A549 (cell line): Measurements from ENCODE around the gene OR51Q1. TPM values are rescaled to one million over a fixed set of nuclear protein-coding genes. Genes with fewer than 3 reads are reported as not detected.
A peak's percentile ranks its signal among the peaks of the same experiment; 100 is the strongest.

Source experiments
- ATAC-seq, 2 experiments: fragments of 200-7000 bp in 1 of 2; fragments of >200 bp in 1 of 2; cut with Nextera tagmentation in 1 of 2; cut with Tn5 transposase in 1 of 2; 3 replicates each; pipeline versions ENCODE4 v1.8.0 to v1.9.1; 2018 to 2020; ENCODE audit warnings: mild to moderate bottlenecking in 1 of 2, moderate library complexity in 1 of 2
- CTCF ChIA-PET: fragments of 300-600 bp; sonication (Branson Sonifier 250); formaldehyde crosslinking; extraction: SDS; loops from one replicate; lab custom pipeline; 2021; ENCODE audit warnings: antibody characterized with exemption, inconsistent platforms; lab: Yijun Ruan, JAX
- POLR2A ChIA-PET: fragments of 350-600 bp; formaldehyde crosslinking; extraction: SDS; loops from one replicate; lab custom pipeline; 2021; ENCODE audit warnings: antibody characterized with exemption, inconsistent platforms; lab: Yijun Ruan, JAX
- DNase-seq, 2 experiments: peaks; one replicate each; pipeline versions ENCODE4 v3.0.0 to v3.0.0-alpha.2; 2011 to 2016; ENCODE audit warnings: low read depth in 1 of 2, low spot score in 1 of 2
- FAIRE-seq: peaks from 2 replicates; lab custom pipeline; 2011; peaks lifted over from hg19 to GRCh38; lab: Jason Lieb, UNC
- H3K27ac ChIP-seq, 2 experiments: fragments of >200 bp; sonication (Bioruptor Twin); formaldehyde crosslinking; 3 replicates each; pipeline ENCODE4 v1.5.1; 2016 to 2017
- H3K4me1 ChIP-seq: fragments of >200 bp; sonication (Bioruptor Twin); formaldehyde crosslinking; 3 replicates; pipeline ENCODE4 v1.6.1; 2016
- H3K4me2 ChIP-seq: fragments of >200 bp; sonication (Bioruptor Twin); formaldehyde crosslinking; 3 replicates; pipeline ENCODE4 v1.6.1; 2016
- H3K4me3 ChIP-seq: fragments of >200 bp; sonication (Bioruptor Twin); formaldehyde crosslinking; 3 replicates; pipeline ENCODE4 v1.5.1; 2016
- H3K9me3 ChIP-seq: fragments of >200 bp; sonication (Bioruptor Twin); formaldehyde crosslinking; 3 replicates; pipeline ENCODE4 v1.6.1; 2016
- BHLHE40 ChIP-seq: IDR thresholded peaks from 2 replicates; pipeline ENCODE4 v1.6.1; 2012; ENCODE audit warnings: low read depth, low read length, inconsistent platforms
- CBX2 ChIP-seq: fragments of 200-600 bp; sonication (generic); IDR thresholded peaks from 2 replicates; pipeline ENCODE4 v1.6.1; 2016; ENCODE audit warnings: low read depth, mild to moderate bottlenecking, borderline replicate concordance
- CEBPB ChIP-seq, 2 experiments: fragments of >200 bp in 1 of 2; sonication (Bioruptor Twin) in 1 of 2; formaldehyde crosslinking in 1 of 2; IDR thresholded peaks; 2 replicates each; pipeline ENCODE4 v1.6.1; 2012 to 2016
- CHD2 ChIP-seq: fragments of 150-350 bp; IDR thresholded peaks from 2 replicates; pipeline ENCODE4 v1.6.1; 2014; ENCODE audit warnings: low read length; ENCODE audit not compliant: partially characterized antibody
- CHD4 ChIP-seq: fragments of 200-600 bp; sonication (generic); IDR thresholded peaks from 2 replicates; pipeline ENCODE4 v1.6.1; 2016; ENCODE audit warnings: antibody characterized with exemption, mild to moderate bottlenecking, borderline replicate concordance
- FOSL2 ChIP-seq, 2 experiments: fragments of 450-650 bp in 1 of 2; fragments of >200 bp in 1 of 2; sonication (Bioruptor Twin) in 1 of 2; formaldehyde crosslinking; IDR thresholded peaks; 2 replicates each; pipeline versions ENCODE4 v1.5.0 to v1.6.1; 2016 to 2020; ENCODE audit warnings: mild to moderate bottlenecking in 1 of 2, moderate library complexity in 1 of 2
- HEYL ChIP-seq: fragments of 250-450 bp; sonication (Bioruptor Pico); IDR thresholded peaks from 2 replicates; pipeline ENCODE4 v1.8.0; 2021; ENCODE audit warnings: mild to moderate bottlenecking, moderate library complexity
- JUN ChIP-seq, 2 experiments: fragments of >200 bp; sonication (Bioruptor Twin); formaldehyde crosslinking; IDR thresholded peaks; 2 replicates in 1 of 2; 3 replicates in 1 of 2; pipeline ENCODE4 v1.6.1; 2016 to 2017
- JUNB ChIP-seq: fragments of >200 bp; sonication (Bioruptor Twin); formaldehyde crosslinking; IDR thresholded peaks from 2 replicates; pipeline ENCODE4 v1.6.1; 2016
- KDM5A ChIP-seq: fragments of 200-600 bp; sonication (generic); IDR thresholded peaks from 2 replicates; pipeline ENCODE4 v1.6.1; 2016; ENCODE audit warnings: antibody characterized with exemption, mild to moderate bottlenecking
- MAFK ChIP-seq: fragments of 450-650 bp; IDR thresholded peaks from 2 replicates; pipeline ENCODE4 v1.6.1; 2014; ENCODE audit not compliant: partially characterized antibody
- MAZ ChIP-seq: fragments of 150-350 bp; IDR thresholded peaks from 2 replicates; pipeline ENCODE4 v1.6.1; 2014; ENCODE audit warnings: antibody characterized with exemption, low read depth, low read length, borderline replicate concordance
- MYC ChIP-seq: IDR thresholded peaks from 2 replicates; pipeline ENCODE4 v1.6.1; 2012; ENCODE audit warnings: mild to moderate bottlenecking, inconsistent platforms, low read length, improper control_type of control experiment, borderline replicate concordance
- POLR2AphosphoS2 ChIP-seq: conservative IDR thresholded peaks from 2 replicates; pipeline ENCODE4 v1.6.1; 2012; ENCODE audit warnings: low read length, improper control_type of control experiment, inconsistent platforms
- RAD21 ChIP-seq, 2 experiments: fragments of >200 bp in 1 of 2; sonication (Bioruptor Twin) in 1 of 2; formaldehyde crosslinking in 1 of 2; IDR thresholded peaks in 1 of 2; conservative IDR thresholded peaks in 1 of 2; 2 replicates in 1 of 2; 3 replicates in 1 of 2; pipeline ENCODE4 v1.6.1; 2012 to 2018; ENCODE audit warnings: inconsistent platforms in 1 of 2
- SREBF2 ChIP-seq: fragments of 450-650 bp; IDR thresholded peaks from 2 replicates; pipeline ENCODE4 v1.6.1; 2014; ENCODE audit warnings: mild to moderate bottlenecking, moderate library complexity
- TFCP2L1 ChIP-seq: fragments of 250-450 bp; sonication (Bioruptor Pico); IDR thresholded peaks from 2 replicates; pipeline ENCODE4 v1.5.0; 2021; ENCODE audit warnings: mild to moderate bottlenecking
- TP53 ChIP-seq: fragments of 250-450 bp; sonication (Bioruptor Pico); IDR thresholded peaks from 2 replicates; pipeline ENCODE4 v1.5.0; 2021; ENCODE audit warnings: mild to moderate bottlenecking, moderate library complexity
- ZFP36 ChIP-seq: fragments of 450-650 bp; IDR thresholded peaks from 2 replicates; pipeline ENCODE4 v1.6.1; 2014; ENCODE audit warnings: borderline replicate concordance; ENCODE audit not compliant: partially characterized antibody
- WGBS: methylation state at CpG from one replicate; pipeline ENCODE4 v1.1.6; 2017; ENCODE audit errors: missing lambda C conversion rate; 5-methylcytosine and 5-hydroxymethylcytosine counted together
- polyA plus RNA-seq, 4 experiments: library from polyadenylated mRNA; depleted of rRNA in 3 of 4; stranded (reverse); fragments of >200 nt; fragmentation: RNase III in 1 of 4; extraction: RNeasy Plus Mini Kit Qiagen cat#74134 plus additional on column Dnase treatment in 1 of 4; gene quantifications; 2 replicates in 3 of 4; 3 replicates in 1 of 4; pipeline ENCODE4 v1.2.3, GENCODE V29; 2011 to 2017
- TF ChIP-seq, protein P1 (sequence below): IDR thresholded peaks from 2 replicates; pipeline ENCODE4 v1.6.1; 2012
- TF ChIP-seq, protein P2 (sequence below): fragments of 250-450 bp; sonication (Bioruptor Pico); IDR thresholded peaks from 2 replicates; pipeline ENCODE4 v1.5.0; 2020; ENCODE audit warnings: low read depth, mild to moderate bottlenecking, moderate library complexity

The OR51Q1 gene
- polyA plus RNA-seq, 2 of the 4 experiments (the other 2 are of a cell fraction) = not detected

DNA sequence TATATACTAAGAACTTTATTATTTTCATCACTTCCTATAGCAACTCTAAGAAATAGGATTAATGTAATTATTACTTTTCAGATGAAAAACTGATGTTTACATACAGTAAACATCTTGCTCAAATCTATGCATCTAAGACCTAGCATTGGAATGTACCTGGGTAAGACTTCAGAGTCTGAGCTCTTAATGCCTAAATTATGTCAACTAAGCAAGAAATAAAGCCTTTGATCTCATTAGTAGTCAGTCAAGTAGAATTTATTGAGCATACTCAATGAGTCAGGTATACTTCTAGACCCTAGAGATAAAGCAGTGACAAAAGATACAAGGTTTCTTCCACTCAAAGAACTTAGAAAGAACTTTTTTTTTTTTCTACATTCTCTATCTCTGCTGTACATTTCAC lies 16.7 kb upstream of the OR51Q1 start:
- ATAC-seq = no peak
- no peak overlapping the region for H3K4me3 ChIP-seq
- H3K4me2 ChIP-seq = no peak overlapping the region
- no peak for DNase-seq
- FAIRE-seq = no peak
- no peaks in the 10 kb centered on the region for H3K9me3 ChIP-seq
- no peaks in the 10 kb centered on the region for H3K4me1 ChIP-seq
- no peak overlapping the region for H3K27ac ChIP-seq
- ChIA-PET CTCF (no interaction called here), POLR2A (no interaction called here)
- peak; percentile 51 for TF ChIP-seq MAFK
- TF ChIP-seq CBX2 = no peak

DNA sequence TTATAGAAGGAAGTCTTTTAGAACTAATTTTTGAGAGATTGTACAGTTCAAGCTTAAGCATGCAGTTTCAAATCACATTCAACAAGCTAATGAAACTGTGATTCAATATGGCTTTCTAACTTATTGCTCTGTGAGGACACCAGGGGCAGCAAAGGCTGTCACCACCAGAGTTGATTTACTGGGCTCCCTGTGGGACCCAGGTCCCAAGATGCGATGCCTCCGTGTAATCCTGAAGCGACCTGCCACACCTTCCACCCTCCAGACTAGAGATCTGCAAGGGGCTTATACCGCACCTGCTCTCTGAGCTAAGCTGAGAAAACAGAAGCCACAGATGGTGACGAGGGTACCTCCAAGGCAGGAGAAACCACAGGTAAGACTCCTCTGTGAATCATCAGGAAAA lies 918 bp upstream of the OR51Q1 start:
- Histone ChIP-seq H3K4me2 (no peak overlapping the region), H3K4me3 (no peak overlapping the region)
- CTCF ChIA-PET = interaction anchor here (0.8 kb wide), 1 partner anchor 933 kb away, joined by 3 read pairs; no protein-coding TSS in a partner anchor

DNA sequence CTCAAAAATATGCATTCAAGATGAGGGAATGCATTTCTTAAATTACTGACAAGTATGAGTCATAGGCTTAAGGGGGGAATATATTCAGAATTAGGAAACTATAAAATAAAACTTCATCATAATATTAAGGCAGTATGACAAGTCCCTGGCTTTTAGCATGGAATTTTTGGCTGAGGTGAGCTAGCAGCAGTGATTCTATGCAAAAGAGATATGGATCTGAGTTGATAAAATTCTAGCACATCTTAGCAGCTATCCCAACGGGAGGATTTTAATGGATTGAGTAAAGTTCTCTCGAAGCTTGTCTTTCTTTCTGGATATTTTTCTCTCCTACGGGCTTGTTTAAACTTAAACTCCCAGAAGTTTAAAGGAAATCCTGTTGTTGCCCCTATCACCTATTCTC lies 1.2 kb downstream of the OR51Q1 start:
- Histone ChIP-seq H3K4me2 (no peak overlapping the region), H3K4me3 (no peak overlapping the region), H3K4me1 (no peaks in the 10 kb centered on the region), H3K27ac (no peak overlapping the region), H3K9me3 (no peaks in the 10 kb centered on the region)
- TF ChIP-seq SREBF2 (no peak), BHLHE40 (no peak), FOSL2 (IDR thresholded peaks at IDR 0.05) (no peak), FOSL2 (CRISPR knock-in tag; IDR thresholded peaks at IDR 0.05) (peak; percentile 46; the same call in 1 of the 2 replicates), KDM5A (no peak), JUN (IDR thresholded peaks at IDR 0.05) (no peak), TFCP2L1 (CRISPR knock-in tag) (no peak), RAD21 (conservative IDR thresholded peaks at IDR 0.05 in 1 of 2, IDR thresholded peaks at IDR 0.05 in 1 of 2) (no peak)
- TF ChIP-seq, protein P1, sequence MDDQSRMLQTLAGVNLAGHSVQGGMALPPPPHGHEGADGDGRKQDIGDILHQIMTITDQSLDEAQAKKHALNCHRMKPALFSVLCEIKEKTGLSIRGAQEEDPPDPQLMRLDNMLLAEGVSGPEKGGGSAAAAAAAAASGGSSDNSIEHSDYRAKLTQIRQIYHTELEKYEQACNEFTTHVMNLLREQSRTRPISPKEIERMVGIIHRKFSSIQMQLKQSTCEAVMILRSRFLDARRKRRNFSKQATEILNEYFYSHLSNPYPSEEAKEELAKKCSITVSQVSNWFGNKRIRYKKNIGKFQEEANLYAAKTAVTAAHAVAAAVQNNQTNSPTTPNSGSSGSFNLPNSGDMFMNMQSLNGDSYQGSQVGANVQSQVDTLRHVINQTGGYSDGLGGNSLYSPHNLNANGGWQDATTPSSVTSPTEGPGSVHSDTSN = no peak
- TF ChIP-seq, protein P2, sequence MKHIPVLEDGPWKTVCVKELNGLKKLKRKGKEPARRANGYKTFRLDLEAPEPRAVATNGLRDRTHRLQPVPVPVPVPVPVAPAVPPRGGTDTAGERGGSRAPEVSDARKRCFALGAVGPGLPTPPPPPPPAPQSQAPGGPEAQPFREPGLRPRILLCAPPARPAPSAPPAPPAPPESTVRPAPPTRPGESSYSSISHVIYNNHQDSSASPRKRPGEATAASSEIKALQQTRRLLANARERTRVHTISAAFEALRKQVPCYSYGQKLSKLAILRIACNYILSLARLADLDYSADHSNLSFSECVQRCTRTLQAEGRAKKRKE (CRISPR knock-in tag) = no peak
- POLR2A ChIA-PET = no interaction called here
- 15% methylated on average over 3 of the region's 3 CpGs for WGBS
- no peak for ATAC-seq
- no peak for DNase-seq
- no peak for FAIRE-seq
- CTCF ChIA-PET = interaction anchor here (1.4 kb wide), 1 partner anchor 53 kb away, joined by 5 read pairs; no protein-coding TSS in a partner anchor

More for the DNA sequence above, 918 bp upstream of the OR51Q1 start:
- Histone ChIP-seq H3K27ac (no peak overlapping the region), H3K9me3 (no peaks in the 10 kb centered on the region), H3K4me1 (no peaks in the 10 kb centered on the region)
- DNase-seq (no peak), FAIRE-seq (no peak), ATAC-seq (no peak)
- WGBS = 25% methylated on average over 5 of the region's 5 CpGs
- TF ChIP-seq MAFK = no peak
- no peak for TF ChIP-seq JUNB
- TF ChIP-seq ZFP36 = no peak
- no peak for TF ChIP-seq TP53 (CRISPR knock-in tag)
- no peak for TF ChIP-seq MAZ
- TF ChIP-seq CHD4 = no peak
- TF ChIP-seq CEBPB (IDR thresholded peaks at IDR 0.05) = no peak
- TF ChIP-seq CHD2 = no peak
- TF ChIP-seq SREBF2 = no peak
- TF ChIP-seq POLR2AphosphoS2 = no peak
- no peak for TF ChIP-seq MYC
- TF ChIP-seq HEYL (CRISPR knock-in tag) = no peak
- POLR2A ChIA-PET = no interaction called here
